ENCODE measurements around the gene STYX. TPM values are rescaled to one million over a fixed set of nuclear protein-coding genes. Genes with fewer than 3 reads are reported as not detected.
A peak's percentile ranks its signal among the peaks of the same experiment; 100 is the strongest.

The STYX gene
- total RNA-seq, 1 donor from 2014 or later: 11.8 TPM

GRCh38 chr14:52692248-52692962, 37.6 kb upstream of the STYX start:
- Mint-ChIP-seq H3K4me1 (peaks cover 23% of the 10 kb centered on the region), H3K4me3 (peak overlapping the region; percentile 14), H3K36me3 (ENCODE audit: low read depth) (no peaks in the 10 kb centered on the region), H3K27me3 (ENCODE audit: low read depth) (no peaks in the 10 kb centered on the region), H3K27ac (ENCODE audit: unreplicated experiment) (no peak overlapping the region), H3K9me3 (no peaks in the 10 kb centered on the region)
- no peak for TF ChIP-seq CTCF (conservative IDR thresholded peaks at IDR 0.05)
- DNase-seq (ENCODE audit: low read depth, low spot score): no peak

- DNase-seq (ENCODE audit: low read depth, low spot score): no peak
- H3K4me3 Mint-ChIP-seq: peak overlapping the region; percentile 73
Observed at GRCh38 chr14:52693036-52693435, 36.9 kb upstream of the STYX start.

GRCh38 chr14:52693532-52693931, 36.4 kb upstream of the STYX start:
- H3K36me3 Mint-ChIP-seq (ENCODE audit: low read depth): no peaks in the 10 kb centered on the region
- peak overlapping the region; percentile 73 for H3K4me3 Mint-ChIP-seq
- no peaks in the 10 kb centered on the region for H3K27me3 Mint-ChIP-seq (ENCODE audit: low read depth)
- no peaks in the 10 kb centered on the region for H3K9me3 Mint-ChIP-seq
- DNase-seq (ENCODE audit: low read depth, low spot score): no peak
- no peak for TF ChIP-seq CTCF (conservative IDR thresholded peaks at IDR 0.05)
- no peak overlapping the region for H3K27ac Mint-ChIP-seq (ENCODE audit: unreplicated experiment)
- H3K4me1 Mint-ChIP-seq: peaks cover 23% of the 10 kb centered on the region

More at GRCh38 chr14:52693036-52693435, 36.9 kb upstream of the STYX start:
- Mint-ChIP-seq H3K27me3 (ENCODE audit: low read depth) (no peaks in the 10 kb centered on the region), H3K36me3 (ENCODE audit: low read depth) (no peaks in the 10 kb centered on the region), H3K27ac (ENCODE audit: unreplicated experiment) (no peak overlapping the region), H3K9me3 (no peaks in the 10 kb centered on the region), H3K4me1 (peaks cover 23% of the 10 kb centered on the region)
- TF ChIP-seq CTCF (conservative IDR thresholded peaks at IDR 0.05): no peak

GRCh38 chr14:52694761-52695480, 35.0 kb upstream of the STYX start:
- Mint-ChIP-seq H3K27me3 (ENCODE audit: low read depth) (no peaks in the 10 kb centered on the region), H3K9me3 (no peaks in the 10 kb centered on the region), H3K27ac (ENCODE audit: unreplicated experiment) (no peak overlapping the region), H3K4me3 (peak overlapping the region; percentile 96), H3K4me1 (peaks cover 23% of the 10 kb centered on the region), H3K36me3 (ENCODE audit: low read depth) (no peaks in the 10 kb centered on the region)
- no peak for DNase-seq (ENCODE audit: low read depth, low spot score)
- TF ChIP-seq CTCF (conservative IDR thresholded peaks at IDR 0.05): no peak

- Mint-ChIP-seq H3K4me3 (peak within 1 kb of the TSS; percentile 96), H3K9me3 (no peaks in the 10 kb centered on the region), H3K27me3 (ENCODE audit: low read depth) (no peaks in the 10 kb centered on the region), H3K27ac (ENCODE audit: unreplicated experiment) (peak within 1 kb of the TSS; percentile 57), H3K36me3 (ENCODE audit: low read depth) (no peaks in the 10 kb centered on the region), H3K4me1 (peaks cover 23% of the 10 kb centered on the region)
- no peak for TF ChIP-seq CTCF (conservative IDR thresholded peaks at IDR 0.05)
- DNase-seq (ENCODE audit: low read depth, low spot score): peak; percentile 61
Observed at GRCh38 chr14:52695481-52696091, 34.4 kb upstream of the STYX start, which contains the start of gene ERO1A. TSS of gene ERO1A (minus strand) at chr14:52695558. CDS start at chr14:52695481, 77 bp downstream.

Measured in neural crest cell (in vitro differentiated cells).